PC-9 (cell line): ENCODE results near the gene NEO1.

Experiments
- EZH2 ChIP-seq: fragments of 200-600 bp; sonication (generic); IDR thresholded peaks from 2 replicates; pipeline ENCODE4 v1.8.0; 2017; ENCODE audit warnings: antibody characterized with exemption, low read depth
- TF ChIP-seq, protein P1 (sequence below): fragments of 200-600 bp; sonication (generic); conservative IDR thresholded peaks from 2 replicates; pipeline ENCODE4 v1.6.1; 2017; ENCODE audit warnings: mixed run types, antibody characterized with exemption, mild to moderate bottlenecking, moderate library complexity

DNA sequence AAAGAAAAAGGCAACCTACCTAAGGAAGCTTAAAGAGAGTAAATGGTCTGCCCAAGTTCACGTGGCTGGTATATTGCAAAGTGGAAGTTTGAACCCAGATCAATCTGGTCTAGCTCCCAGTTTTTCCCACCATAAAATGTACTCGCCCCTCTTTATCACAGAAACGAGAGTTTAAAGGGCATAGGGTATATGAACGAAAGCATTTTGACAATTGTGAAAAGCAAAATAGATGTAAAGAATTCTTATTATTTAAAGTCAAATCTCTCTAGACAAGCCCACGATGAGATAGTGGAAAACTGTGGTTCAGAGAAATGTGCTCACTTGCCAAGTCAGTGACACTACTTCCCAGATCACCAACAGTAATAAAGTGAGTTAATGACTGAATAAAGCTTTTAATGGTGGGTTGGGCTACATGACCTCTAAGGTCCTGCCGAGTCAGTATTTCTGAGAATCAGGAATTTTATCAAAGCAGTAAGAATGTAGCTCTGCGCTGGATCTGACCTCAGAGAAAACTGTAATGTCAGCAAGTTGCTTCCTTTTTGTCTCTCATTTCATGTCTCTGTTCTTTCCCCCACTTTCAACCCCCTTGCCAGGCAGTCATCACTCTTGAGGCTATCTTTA is 23.3 kb upstream of the NEO1 start:
- TF ChIP-seq, protein P1, sequence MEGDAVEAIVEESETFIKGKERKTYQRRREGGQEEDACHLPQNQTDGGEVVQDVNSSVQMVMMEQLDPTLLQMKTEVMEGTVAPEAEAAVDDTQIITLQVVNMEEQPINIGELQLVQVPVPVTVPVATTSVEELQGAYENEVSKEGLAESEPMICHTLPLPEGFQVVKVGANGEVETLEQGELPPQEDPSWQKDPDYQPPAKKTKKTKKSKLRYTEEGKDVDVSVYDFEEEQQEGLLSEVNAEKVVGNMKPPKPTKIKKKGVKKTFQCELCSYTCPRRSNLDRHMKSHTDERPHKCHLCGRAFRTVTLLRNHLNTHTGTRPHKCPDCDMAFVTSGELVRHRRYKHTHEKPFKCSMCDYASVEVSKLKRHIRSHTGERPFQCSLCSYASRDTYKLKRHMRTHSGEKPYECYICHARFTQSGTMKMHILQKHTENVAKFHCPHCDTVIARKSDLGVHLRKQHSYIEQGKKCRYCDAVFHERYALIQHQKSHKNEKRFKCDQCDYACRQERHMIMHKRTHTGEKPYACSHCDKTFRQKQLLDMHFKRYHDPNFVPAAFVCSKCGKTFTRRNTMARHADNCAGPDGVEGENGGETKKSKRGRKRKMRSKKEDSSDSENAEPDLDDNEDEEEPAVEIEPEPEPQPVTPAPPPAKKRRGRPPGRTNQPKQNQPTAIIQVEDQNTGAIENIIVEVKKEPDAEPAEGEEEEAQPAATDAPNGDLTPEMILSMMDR: no peak
- TF ChIP-seq EZH2: no peak
